Activated CD4-positive, alpha-beta T cell treated with anti-CD3 and anti-CD28 coated beads for 48 hours (primary cell): ENCODE results near the gene NFATC2.

ENCODE experiments used
- DNase-seq: peaks from one replicate; pipeline ENCODE4 v3.0.0-alpha.2; 2020

Gene NFATC2

GRCh38 chr20:51427651-51428291 is 114.7 kb downstream of the NFATC2 start:
- DNase-seq = no peak

DNA sequence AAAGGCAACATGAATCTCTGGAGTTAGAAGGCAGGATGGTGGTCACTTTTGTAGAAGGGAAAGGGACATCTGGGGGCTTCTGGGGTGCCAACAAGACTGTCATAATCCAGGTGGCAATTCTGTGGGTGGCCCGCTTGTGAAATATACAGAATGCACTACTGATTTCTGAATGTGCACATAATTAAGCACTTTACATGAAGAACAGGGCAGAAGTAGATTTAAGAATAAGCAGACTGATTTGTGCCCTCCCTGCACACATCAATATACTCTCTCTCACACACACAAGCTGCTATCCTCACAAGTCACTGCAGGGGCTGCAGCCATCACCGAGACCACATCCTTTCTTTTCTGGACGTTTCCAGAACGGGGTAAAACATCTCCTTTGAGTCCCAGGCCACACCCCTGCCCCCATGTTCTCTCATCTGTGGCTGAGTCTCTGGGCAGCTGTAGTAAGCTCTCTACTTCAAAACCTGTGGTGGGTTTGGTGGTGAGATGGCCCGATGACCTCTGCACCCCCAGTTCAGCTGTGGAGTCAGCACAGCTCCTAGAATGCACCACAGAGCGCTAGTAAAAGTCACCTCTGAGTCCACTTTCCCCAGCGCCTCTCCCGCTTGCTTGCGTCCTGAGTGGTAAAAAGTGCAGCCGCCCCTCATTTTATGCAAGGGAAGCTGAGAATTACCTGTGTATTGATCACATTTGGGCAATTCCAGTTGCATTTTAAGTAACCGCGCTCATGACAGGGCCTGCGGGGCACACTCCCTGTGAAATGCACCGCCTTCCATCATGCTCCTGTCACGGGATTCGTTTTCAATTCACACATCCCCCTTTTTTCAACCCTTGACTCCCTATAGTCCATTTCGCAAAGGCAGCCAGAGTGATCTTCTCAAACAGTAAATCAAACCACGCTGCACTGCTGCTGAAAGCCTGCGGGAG is 115.5 kb downstream of the NFATC2 start:
- DNase-seq = no peak

GRCh38 chr20:51425347-51426106 is 117.0 kb downstream of the NFATC2 start:
- DNase-seq = peak; percentile 28

DNA sequence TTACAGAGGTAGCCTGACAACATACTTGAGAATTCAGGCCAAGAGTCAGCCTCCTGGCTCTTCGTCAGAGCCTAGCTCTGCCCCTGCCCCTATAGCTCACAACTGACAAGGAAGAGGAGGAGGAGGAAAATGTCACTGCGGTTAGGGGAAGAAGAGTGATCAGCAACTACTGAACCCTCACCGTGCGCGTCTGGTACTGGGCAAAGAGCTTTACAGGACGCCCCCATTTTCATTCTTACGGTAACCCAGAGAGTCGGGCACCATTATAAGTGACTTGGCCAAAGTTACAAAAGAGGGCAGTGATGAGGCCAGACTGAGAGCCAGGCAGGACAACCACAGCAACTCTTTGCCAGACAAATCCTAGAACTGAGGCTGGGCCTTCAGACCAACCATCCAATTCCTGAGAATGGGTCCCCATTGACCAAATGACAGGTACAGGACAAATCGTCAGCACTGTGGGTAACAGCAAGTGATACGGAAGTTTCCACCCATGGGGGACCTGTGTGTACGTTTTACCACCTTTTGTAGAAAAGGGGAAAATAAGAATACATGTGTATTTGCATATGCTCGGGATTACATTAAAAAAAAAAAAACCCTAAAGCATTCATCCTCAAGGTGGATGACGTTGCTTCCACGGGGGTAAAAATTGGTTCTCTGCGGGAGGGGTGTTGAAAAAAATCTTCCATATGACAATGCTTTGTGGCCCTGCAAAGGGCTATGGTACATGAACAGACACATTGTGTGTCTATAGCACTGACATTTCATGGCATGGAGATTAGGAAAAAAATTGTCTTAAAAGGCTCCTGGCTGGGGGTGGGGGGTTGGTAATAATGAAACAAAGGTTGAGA is 118.0 kb downstream of the NFATC2 start:
- DNase-seq = peak; percentile 24

- DNase-seq = no peak
Observed at GRCh38 chr20:51423810-51424209, 118.7 kb downstream of the NFATC2 start.

GRCh38 chr20:51423290-51423667 is 119.2 kb downstream of the NFATC2 start:
- DNase-seq = peak; percentile 65

DNA sequence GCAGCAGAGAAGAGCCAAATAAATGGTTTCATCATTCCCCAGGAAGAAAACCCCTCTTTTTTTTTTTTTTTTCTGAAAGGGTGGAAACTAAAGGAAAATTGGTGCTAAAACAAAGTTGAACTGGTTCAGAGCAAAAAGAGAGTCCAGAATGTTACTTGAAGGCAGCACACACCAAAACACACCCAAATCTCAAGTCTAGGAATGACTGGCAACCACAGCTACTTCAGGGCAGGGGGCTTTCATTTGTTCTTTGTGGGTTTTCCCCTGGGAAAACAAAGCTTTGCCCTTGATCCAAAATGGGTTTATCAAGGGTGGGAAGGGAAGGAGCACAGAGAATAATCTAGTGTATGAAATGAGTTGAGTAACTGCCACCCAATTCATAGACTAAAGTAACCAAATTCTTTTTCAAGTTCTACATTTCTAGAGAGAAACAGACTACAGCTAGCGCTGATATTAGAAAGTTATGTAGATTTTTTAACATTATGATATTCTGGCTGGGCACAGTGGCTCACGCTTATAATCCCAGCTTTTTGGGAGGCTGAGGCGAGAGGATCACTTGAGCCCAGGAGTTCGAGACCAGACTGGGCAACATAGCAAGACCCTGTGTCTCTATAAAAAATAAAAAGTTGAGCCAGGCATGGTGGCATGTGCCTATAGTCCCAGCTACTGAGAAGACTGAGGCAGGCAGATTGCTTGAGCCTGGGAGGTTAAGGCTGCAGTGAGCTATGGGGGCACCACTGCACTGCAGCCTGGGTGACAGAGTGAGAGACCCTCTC is 119.8 kb downstream of the NFATC2 start:
- no peak for DNase-seq

DNA sequence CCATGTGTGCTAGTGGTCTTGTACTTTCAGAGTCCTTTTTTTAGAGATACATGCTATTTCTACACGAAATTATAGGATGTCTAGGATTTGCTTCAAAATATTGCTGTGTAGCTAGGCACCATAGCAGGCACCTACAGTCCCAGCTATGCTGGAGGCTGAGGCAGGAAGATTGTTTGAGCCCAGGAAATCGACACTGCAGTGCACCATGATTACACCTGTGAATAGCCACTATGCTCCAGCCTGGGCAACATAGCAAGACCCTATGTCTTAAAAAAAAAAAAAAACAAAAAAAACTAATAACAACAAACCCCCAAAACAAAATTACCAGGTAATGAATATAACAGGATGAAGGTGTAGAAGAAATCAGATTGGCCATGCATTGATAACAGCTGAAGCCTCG is 121.7 kb downstream of the NFATC2 start:
- no peak for DNase-seq

GRCh38 chr20:51420111-51420510 is 122.4 kb downstream of the NFATC2 start:
- no peak for DNase-seq

- no peak for DNase-seq
Observed at GRCh38 chr20:51419646-51420045, 122.9 kb downstream of the NFATC2 start.

- no peak for DNase-seq
Observed at GRCh38 chr20:51419231-51419630, 123.3 kb downstream of the NFATC2 start.

GRCh38 chr20:51418137-51418529 is 124.4 kb downstream of the NFATC2 start:
- DNase-seq = no peak

- no peak for DNase-seq
Observed at GRCh38 chr20:51417250-51418136, 125.0 kb downstream of the NFATC2 start.

GRCh38 chr20:51416532-51417249 is 125.8 kb downstream of the NFATC2 start:
- DNase-seq = no peak

GRCh38 chr20:51413857-51414256 is 128.7 kb downstream of the NFATC2 start:
- DNase-seq = no peak

GRCh38 chr20:51412951-51413481 is 129.5 kb downstream of the NFATC2 start:
- no peak for DNase-seq

DNA sequence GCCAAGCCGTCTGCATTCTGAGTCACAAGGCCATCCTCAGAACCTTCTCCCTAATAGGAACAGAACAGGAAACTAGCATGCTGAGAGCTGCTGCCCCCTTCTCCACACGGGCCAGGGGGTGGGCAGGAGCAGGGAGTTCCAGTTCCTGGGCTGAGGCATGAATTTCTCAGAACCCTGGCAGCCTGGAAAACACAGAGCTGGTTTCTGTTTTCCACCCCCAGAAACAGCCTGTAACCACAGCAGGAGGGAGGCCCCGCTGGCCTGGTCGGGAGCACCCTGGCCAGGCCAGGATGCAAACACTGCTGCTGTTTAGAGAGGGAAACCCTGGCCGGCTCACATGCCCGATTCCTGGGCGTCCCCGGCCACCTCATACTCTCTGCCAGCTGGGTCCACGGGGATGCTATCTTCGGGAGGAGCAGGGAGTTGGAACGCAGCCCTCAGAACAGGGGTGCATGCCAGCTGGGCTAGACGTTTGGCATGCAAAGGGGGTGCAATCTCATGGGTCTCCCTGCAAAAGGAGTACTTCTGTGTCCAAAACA is 130.1 kb downstream of the NFATC2 start:
- no peak for DNase-seq

DNA sequence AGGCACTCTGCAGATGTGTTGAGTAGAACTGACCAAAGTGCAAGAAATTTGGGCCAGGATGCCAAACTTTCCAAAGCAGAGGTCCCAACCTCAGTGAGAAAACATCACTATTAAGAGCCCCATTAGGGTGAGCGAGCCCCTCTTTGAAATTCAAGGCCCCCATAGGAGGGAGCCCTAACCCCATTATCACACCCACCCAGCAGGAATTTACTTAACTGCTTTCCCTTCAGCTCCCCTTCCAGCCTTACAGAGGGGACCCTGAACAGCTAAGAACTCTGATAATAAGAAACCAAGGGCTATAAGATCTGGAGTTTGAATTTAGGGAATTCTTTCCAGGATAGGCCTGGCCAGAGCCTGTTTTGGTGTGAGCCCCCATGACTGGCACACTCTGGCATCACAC is 130.6 kb downstream of the NFATC2 start:
- no peak for DNase-seq

DNA sequence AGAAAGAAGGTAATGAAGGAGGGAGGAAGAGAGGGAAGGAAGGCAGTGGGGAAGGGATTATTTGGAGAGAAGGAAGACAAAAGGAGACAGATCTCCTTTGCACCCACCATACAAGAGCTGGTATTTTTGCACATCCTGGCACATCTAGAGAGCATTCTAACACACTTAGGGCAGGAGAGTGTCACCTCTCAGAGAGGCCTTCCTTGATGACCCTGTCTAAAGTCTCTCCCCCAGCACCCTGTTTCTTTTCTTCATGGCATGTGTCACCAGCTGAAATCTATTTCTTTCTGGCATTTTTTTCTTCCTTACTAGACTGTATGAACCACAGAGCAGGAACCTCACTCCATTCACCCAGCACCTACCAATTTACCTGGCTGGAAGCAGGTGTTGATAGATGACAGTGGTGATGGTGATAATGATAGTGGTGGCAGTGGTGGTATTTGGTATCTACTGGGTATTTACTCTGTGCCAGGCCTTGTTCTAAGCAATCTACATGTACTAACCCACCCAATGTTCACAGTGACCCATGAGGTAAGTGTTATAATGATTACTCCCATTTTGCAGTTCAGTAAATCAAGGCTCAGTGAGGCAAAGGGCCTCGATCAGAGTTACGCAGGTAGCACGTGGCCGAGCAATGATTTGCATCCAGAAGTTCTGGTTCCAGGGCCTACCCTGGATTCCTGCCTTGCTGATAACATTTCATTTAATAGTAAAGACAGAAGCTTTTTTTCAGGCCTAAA is 131.8 kb downstream of the NFATC2 start:
- no peak for DNase-seq
